OCI-LY7 (cell line): ENCODE results near the gene TTC14.

Source experiments
- EZH2phosphoT487 ChIP-seq: fragments of 200-600 bp; sonication (generic); IDR thresholded peaks from 2 replicates; pipeline ENCODE4 v1.6.1; 2018; ENCODE audit warnings: low read depth, borderline replicate concordance, mild to moderate bottlenecking, mixed run types, antibody characterized with exemption, low read length, moderate library complexity, mixed read lengths
- TF ChIP-seq, protein P1 (sequence below): fragments of 200-600 bp; sonication (generic); conservative IDR thresholded peaks from 2 replicates; pipeline ENCODE4 v1.5.1; 2014; ENCODE audit warnings: mild to moderate bottlenecking, antibody characterized with exemption, low read length, moderate library complexity, mixed read lengths

DNA sequence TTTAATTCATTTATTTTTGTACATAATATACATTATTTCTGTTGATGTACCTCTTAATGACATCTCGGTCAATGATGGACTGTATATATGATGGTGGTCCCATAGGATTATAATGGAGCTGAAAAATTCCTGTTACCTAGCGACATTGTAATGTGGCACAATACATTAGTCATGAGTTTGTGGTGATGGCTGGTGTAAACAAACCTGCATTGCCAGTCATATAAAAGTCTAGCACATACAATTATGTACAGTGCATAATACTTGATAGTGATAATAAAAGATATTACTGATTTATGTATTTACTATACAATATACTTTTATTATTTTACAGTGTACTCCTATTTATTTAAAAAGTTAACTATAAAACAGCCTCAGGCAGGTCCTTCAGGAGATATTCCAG lies 15.1 kb downstream of the TTC14 start:
- TF ChIP-seq, protein P1, sequence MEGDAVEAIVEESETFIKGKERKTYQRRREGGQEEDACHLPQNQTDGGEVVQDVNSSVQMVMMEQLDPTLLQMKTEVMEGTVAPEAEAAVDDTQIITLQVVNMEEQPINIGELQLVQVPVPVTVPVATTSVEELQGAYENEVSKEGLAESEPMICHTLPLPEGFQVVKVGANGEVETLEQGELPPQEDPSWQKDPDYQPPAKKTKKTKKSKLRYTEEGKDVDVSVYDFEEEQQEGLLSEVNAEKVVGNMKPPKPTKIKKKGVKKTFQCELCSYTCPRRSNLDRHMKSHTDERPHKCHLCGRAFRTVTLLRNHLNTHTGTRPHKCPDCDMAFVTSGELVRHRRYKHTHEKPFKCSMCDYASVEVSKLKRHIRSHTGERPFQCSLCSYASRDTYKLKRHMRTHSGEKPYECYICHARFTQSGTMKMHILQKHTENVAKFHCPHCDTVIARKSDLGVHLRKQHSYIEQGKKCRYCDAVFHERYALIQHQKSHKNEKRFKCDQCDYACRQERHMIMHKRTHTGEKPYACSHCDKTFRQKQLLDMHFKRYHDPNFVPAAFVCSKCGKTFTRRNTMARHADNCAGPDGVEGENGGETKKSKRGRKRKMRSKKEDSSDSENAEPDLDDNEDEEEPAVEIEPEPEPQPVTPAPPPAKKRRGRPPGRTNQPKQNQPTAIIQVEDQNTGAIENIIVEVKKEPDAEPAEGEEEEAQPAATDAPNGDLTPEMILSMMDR: no peak
- no peak for TF ChIP-seq EZH2phosphoT487
